Thyroid gland (tissue), 4 donors: Measurements from ENCODE around the gene SMG6. TPM values are rescaled to one million over a fixed set of nuclear protein-coding genes. Genes with fewer than 3 reads are reported as not detected.

Source experiments
- DNase-seq, 2 donors: peaks; one replicate each; pipeline ENCODE4 v3.0.0-alpha.2; 2019
- H3K27ac ChIP-seq, 3 donors: fragments of 200-600 bp; sonication (generic); 1 replicate in 2 of 3; 2 replicates in 1 of 3; pipeline ENCODE4 v1.5.1; 2016 to 2019; ENCODE audit warnings: mild to moderate bottlenecking in 1 of 3, moderate library complexity in 1 of 3
- H3K27me3 ChIP-seq: fragments of 200-600 bp; sonication (generic); one replicate; pipeline ENCODE4 v1.5.1; 2019
- H3K36me3 ChIP-seq, 2 donors: fragments of 200-600 bp; sonication (generic); one replicate each; pipeline ENCODE4 v1.5.1; 2016 to 2019
- H3K4me1 ChIP-seq, 2 donors: fragments of 200-600 bp; sonication (generic); one replicate each; pipeline ENCODE4 v1.5.1; 2017 to 2019
- H3K4me3 ChIP-seq, 3 donors: fragments of 200-600 bp; sonication (generic); replicated peaks in 1 of 3; 1 replicate in 2 of 3; 2 replicates in 1 of 3; pipeline ENCODE4 v1.5.1; 2016; ENCODE audit warnings: mild to moderate bottlenecking in 1 of 3
- H3K9me3 ChIP-seq: fragments of 200-600 bp; sonication (generic); one replicate; pipeline ENCODE4 v1.5.1; 2017
- CTCF ChIP-seq, 6 experiments: fragments of 200-600 bp in 3 of 6; fragments of 450-650 bp in 3 of 6; sonication (generic) in 3 of 6; IDR thresholded peaks; one replicate each; pipeline ENCODE4 v1.5.1; 2016 to 2019; ENCODE audit warnings: antibody characterized with exemption in 6 of 6, mild to moderate bottlenecking in 2 of 6, inconsistent platforms in 1 of 6, moderate library complexity in 1 of 6
- POLR2A ChIP-seq, 2 donors: fragments of 450-650 bp; IDR thresholded peaks; one replicate each; pipeline ENCODE4 v1.6.1; 2017; ENCODE audit warnings: antibody characterized with exemption in 2 of 2, mild to moderate bottlenecking in 2 of 2, moderate library complexity in 1 of 2
- WGBS, 2 donors: methylation state at CpG; one replicate each; pipeline ENCODE4 v1.1.5; 2017; 5-methylcytosine and 5-hydroxymethylcytosine counted together
- intact Hi-C: fragments of 100-400 bp; cut with DNase I; formaldehyde crosslinking; loops from one replicate; pipeline ENCODE4 v1.15.1; 2023
- total RNA-seq, 4 donors: library from RNA; depleted of rRNA; stranded (reverse); fragments of >200 nt; gene quantifications; one replicate each; pipeline ENCODE4 v1.2.3, GENCODE V29; 2016

Gene SMG6
- total RNA-seq, 4 donors from 2014 or later: 26.0 to 35.9 (median 32.9) TPM

GRCh38 chr17:2253362-2253761, 50.2 kb downstream of the SMG6 start:
- DNase-seq: no peak
- no peaks in the 10 kb centered on the region for H3K27me3 ChIP-seq
- no peak overlapping the region for H3K27ac ChIP-seq
- WGBS, 2 donors: 87 to 88% methylated on average over 10 of the region's 10 CpGs
- peaks cover 0 to 8% of the 10 kb centered on the region in 2 donors for H3K36me3 ChIP-seq
- intact Hi-C loops: no loop called here
- no peaks in the 10 kb centered on the region for H3K9me3 ChIP-seq
- no peak overlapping the region for H3K4me3 ChIP-seq
- TF ChIP-seq POLR2A (IDR thresholded peaks at IDR 0.05) (no peak), CTCF (IDR thresholded peaks at IDR 0.05) (no peak)
- H3K4me1 ChIP-seq: peaks cover 0 to 11% of the 10 kb centered on the region in 2 donors

DNA sequence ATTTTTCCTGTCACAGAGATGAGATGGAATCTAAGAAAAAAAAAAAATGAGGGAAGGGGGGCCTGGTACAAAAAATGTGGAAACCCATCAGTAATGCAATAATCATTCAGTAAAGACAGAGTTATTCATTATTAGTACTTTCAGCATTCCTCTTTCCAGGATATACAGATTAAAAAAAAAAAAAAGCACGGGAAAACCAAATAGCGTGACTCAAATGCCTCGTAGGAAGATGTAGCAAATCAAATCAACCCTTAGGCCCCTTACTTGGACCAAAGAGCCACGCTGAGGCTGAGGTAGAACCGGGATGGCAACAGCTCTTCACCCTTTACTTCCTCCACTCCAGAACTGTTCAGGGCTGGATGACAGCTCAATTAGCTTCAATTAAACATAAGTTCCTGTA, 52.5 kb downstream of the SMG6 start:
- 77 to 86% methylated on average over 5 of the region's 5 CpGs for WGBS, 2 donors
- H3K27me3 ChIP-seq: no peaks in the 10 kb centered on the region
- H3K4me3 ChIP-seq: no peak overlapping the region
- no peaks in the 10 kb centered on the region for H3K9me3 ChIP-seq
- peaks cover 0 to 8% of the 10 kb centered on the region in 2 donors for H3K36me3 ChIP-seq
- TF ChIP-seq CTCF (IDR thresholded peaks at IDR 0.05) (no peak), POLR2A (IDR thresholded peaks at IDR 0.05) (no peak)
- DNase-seq: no peak
- H3K27ac ChIP-seq: no peak overlapping the region
- intact Hi-C loops: no loop called here
- peaks cover 0 to 11% of the 10 kb centered on the region in 2 donors for H3K4me1 ChIP-seq

DNA sequence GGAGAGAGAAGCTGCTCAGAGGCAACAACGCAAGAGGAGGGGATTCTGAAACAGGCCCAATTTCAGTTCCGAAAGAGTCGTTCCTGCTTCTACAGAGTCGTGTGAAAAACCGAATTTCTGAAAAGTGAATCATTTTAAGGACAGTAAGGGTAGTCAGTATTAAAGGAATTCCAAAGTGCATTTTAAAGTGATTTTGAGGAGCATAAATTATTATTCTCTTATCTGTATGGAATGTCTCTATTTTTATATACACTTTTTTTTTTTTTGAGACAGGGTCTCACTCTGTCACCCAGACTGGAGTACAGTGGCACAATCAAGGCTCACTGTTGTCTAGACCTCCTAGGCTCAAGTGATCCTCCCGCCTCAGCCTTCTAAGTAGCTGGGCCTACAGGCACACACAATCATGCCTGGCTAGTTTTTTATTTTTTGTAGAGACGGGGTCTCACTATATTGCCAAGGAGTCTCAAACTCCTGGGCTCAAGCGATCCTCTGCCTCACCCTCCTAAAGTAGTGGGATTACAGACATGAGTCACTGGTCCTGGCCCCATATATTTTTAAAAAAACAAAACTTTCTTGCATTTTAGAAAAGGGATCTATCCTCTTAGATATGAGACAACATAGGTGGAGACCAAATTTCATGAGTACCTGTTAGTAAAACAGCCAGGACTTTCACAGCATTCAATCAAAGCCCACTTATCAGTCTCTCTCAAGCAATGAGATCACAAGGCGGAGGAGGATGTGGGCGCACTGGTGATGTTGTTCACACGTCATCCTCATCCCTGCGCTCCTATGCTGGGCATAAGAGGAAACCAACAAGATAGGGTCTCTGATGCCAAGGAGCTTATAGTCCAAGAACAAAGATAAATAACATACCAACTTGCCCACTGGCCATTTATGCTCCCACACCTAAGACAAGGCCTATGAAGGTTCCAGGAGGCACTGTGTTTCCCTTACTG, 53.2 kb downstream of the SMG6 start:
- DNase-seq: no peak
- intact Hi-C loops: no loop called here
- Histone ChIP-seq H3K4me3 (no peak overlapping the region), H3K36me3 (peaks cover 0 to 8% of the 10 kb centered on the region in 2 donors), H3K27ac (no peak overlapping the region), H3K27me3 (no peaks in the 10 kb centered on the region), H3K4me1 (peaks cover 0 to 12% of the 10 kb centered on the region in 2 donors), H3K9me3 (no peaks in the 10 kb centered on the region)
- TF ChIP-seq POLR2A (IDR thresholded peaks at IDR 0.05): no peak
- TF ChIP-seq CTCF (IDR thresholded peaks at IDR 0.05): no peak
- WGBS, 2 donors: 90 to 95% methylated on average over 12 of the region's 12 CpGs

DNA sequence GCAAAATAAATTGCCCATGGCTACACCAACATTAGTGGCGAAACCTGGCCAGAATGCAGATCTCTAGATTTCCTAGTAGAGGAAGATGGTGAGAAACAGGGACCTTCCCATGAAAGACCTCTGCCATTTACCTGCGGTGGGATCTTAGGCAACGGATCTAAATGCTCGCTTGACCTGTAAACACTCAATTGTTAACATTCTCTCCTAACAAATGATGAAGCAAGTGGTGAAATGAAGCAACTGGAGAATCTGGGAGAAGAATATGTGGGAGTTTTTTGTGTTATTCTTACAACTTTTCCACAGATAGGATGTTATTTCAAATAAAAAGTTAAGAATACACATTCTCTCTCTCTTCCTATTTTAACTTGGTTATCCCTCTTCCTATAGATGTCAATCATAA, 56.6 kb downstream of the SMG6 start:
- no peak for DNase-seq
- Histone ChIP-seq H3K36me3 (peaks cover 0 to 8% of the 10 kb centered on the region in 2 donors), H3K4me1 (peaks cover 0 to 6% of the 10 kb centered on the region in 2 donors), H3K9me3 (no peaks in the 10 kb centered on the region), H3K4me3 (no peak overlapping the region), H3K27me3 (no peaks in the 10 kb centered on the region), H3K27ac (no peak overlapping the region)
- intact Hi-C loops: loop anchor here (10.0 kb wide), 1 partner anchor 152 kb away; no protein-coding TSS in a partner anchor
- 96 to 97% methylated on average over 4 of the region's 4 CpGs for WGBS, 2 donors
- TF ChIP-seq CTCF (IDR thresholded peaks at IDR 0.05) (no peak), POLR2A (IDR thresholded peaks at IDR 0.05) (no peak)
